ENCODE measurements around the gene LIPE. TPM values are rescaled to one million over a fixed set of nuclear protein-coding genes. Genes with fewer than 3 reads are reported as not detected.

Gene LIPE
- total RNA-seq, 4 donors from 2014 or later: 9.5 to 26.0 TPM; not detected in 2

- Histone ChIP-seq H3K9me3 (no peaks in the 10 kb centered on the region), H3K27me3 (no peaks in the 10 kb centered on the region), H3K4me1 (peaks cover 0 to 6% of the 10 kb centered on the region in 2 donors), H3K36me3 (no peaks in the 10 kb centered on the region), H3K27ac (peak overlapping the region; percentile 50 to 60), H3K4me3 (peak overlapping the region; percentile 37 to 51)
- DNase-seq: no peak
- intact Hi-C loops (cut with DNase I; ENCODE audit: low total_unique reads): no loop called here
- no peak for TF ChIP-seq POLR2A (IDR thresholded peaks at IDR 0.05)
- TF ChIP-seq CTCF (IDR thresholded peaks at IDR 0.05): no peak
Measured at GRCh38 chr19:42422092-42422900, 4.9 kb downstream of the LIPE start.

GRCh38 chr19:42421591-42422031 lies 5.6 kb downstream of the LIPE start:
- Histone ChIP-seq H3K27ac (peak overlapping the region; percentile 50 to 60), H3K9me3 (no peaks in the 10 kb centered on the region), H3K36me3 (no peaks in the 10 kb centered on the region), H3K4me3 (no peak overlapping the region), H3K27me3 (no peaks in the 10 kb centered on the region), H3K4me1 (peaks cover 0 to 6% of the 10 kb centered on the region in 2 donors)
- no peak for TF ChIP-seq CTCF (IDR thresholded peaks at IDR 0.05)
- TF ChIP-seq POLR2A (IDR thresholded peaks at IDR 0.05): no peak
- intact Hi-C loops (cut with DNase I; ENCODE audit: low total_unique reads): no loop called here
- DNase-seq: peak in 1 of 2 donors; percentile 60

GRCh38 chr19:42421101-42421500 lies 6.1 kb downstream of the LIPE start:
- Histone ChIP-seq H3K36me3 (no peaks in the 10 kb centered on the region), H3K27me3 (no peaks in the 10 kb centered on the region), H3K4me1 (peaks cover 0 to 6% of the 10 kb centered on the region in 2 donors), H3K4me3 (no peak overlapping the region), H3K27ac (peak overlapping the region; percentile 37 to 48), H3K9me3 (no peaks in the 10 kb centered on the region)
- TF ChIP-seq CTCF (IDR thresholded peaks at IDR 0.05) (no peak), POLR2A (IDR thresholded peaks at IDR 0.05) (no peak)
- intact Hi-C loops (cut with DNase I; ENCODE audit: low total_unique reads): no loop called here
- DNase-seq: no peak

GRCh38 chr19:42420055-42420544 lies 7.1 kb downstream of the LIPE start:
- no peak overlapping the region for H3K4me3 ChIP-seq
- no peaks in the 10 kb centered on the region for H3K27me3 ChIP-seq
- no peak for DNase-seq
- intact Hi-C loops (cut with DNase I; ENCODE audit: low total_unique reads): no loop called here
- H3K4me1 ChIP-seq: peaks cover 0 to 6% of the 10 kb centered on the region in 2 donors
- H3K36me3 ChIP-seq: no peaks in the 10 kb centered on the region
- TF ChIP-seq POLR2A (IDR thresholded peaks at IDR 0.05) (no peak), CTCF (IDR thresholded peaks at IDR 0.05) (peak in 1 of 4 experiments; percentile 31)
- H3K9me3 ChIP-seq: no peaks in the 10 kb centered on the region
- peak overlapping the region in 1 of 2 donors; percentile 37 for H3K27ac ChIP-seq

GRCh38 chr19:42419309-42419708 lies 7.9 kb downstream of the LIPE start:
- Histone ChIP-seq H3K27me3 (no peaks in the 10 kb centered on the region), H3K4me1 (peaks cover 0 to 6% of the 10 kb centered on the region in 2 donors), H3K4me3 (no peak overlapping the region), H3K36me3 (no peaks in the 10 kb centered on the region), H3K9me3 (no peaks in the 10 kb centered on the region), H3K27ac (peak overlapping the region; percentile 1 to 41)
- TF ChIP-seq CTCF (IDR thresholded peaks at IDR 0.05): no peak
- no peak for TF ChIP-seq POLR2A (IDR thresholded peaks at IDR 0.05)
- DNase-seq: no peak
- intact Hi-C loops (cut with DNase I; ENCODE audit: low total_unique reads): no loop called here

Measured in uterus (tissue), 4 donors.